ENCODE measurements around the gene PIEZO2.
"Not testable (repeated sequence)": the region's sequence is repeated elsewhere in the genome, so short reads cannot be mapped to it uniquely, and the experiment has no call there.

GRCh38 chr18:11174179-11174578 lies 24.8 kb upstream of the PIEZO2 start:
- TF ChIP-seq CTCF (IDR thresholded peaks at IDR 0.05); ZMAT4 (CRISPR knock-in tag; IDR thresholded peaks at IDR 0.05): not testable (repeated sequence)
- TF ChIP-seq, protein P1, sequence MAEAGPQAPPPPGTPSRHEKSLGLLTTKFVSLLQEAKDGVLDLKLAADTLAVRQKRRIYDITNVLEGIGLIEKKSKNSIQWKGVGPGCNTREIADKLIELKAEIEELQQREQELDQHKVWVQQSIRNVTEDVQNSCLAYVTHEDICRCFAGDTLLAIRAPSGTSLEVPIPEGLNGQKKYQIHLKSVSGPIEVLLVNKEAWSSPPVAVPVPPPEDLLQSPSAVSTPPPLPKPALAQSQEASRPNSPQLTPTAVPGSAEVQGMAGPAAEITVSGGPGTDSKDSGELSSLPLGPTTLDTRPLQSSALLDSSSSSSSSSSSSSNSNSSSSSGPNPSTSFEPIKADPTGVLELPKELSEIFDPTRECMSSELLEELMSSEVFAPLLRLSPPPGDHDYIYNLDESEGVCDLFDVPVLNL (CRISPR knock-in tag; IDR thresholded peaks at IDR 0.05; ENCODE audit: borderline replicate concordance, low read depth): not testable (repeated sequence)
